HFFc6 (cell line): Measurements from ENCODE around the gene DDX42. TPM values are rescaled to one million over a fixed set of nuclear protein-coding genes. Genes with fewer than 3 reads are reported as not detected.
A peak's percentile ranks its signal among the peaks of the same experiment; 100 is the strongest.

ENCODE experiments used
- DNase-seq: peaks from one replicate; pipeline ENCODE4 v3.0.0-alpha.2; 2018
- H3K27ac Mint-ChIP-seq: 2 replicates; pipeline ENCODE4 v1.8.0; 2020; ENCODE audit warnings: mild to moderate bottlenecking, mixed read lengths
- H3K27me3 Mint-ChIP-seq: 2 replicates; pipeline ENCODE4 v1.8.0; 2021; ENCODE audit warnings: mild to moderate bottlenecking, moderate library complexity, mixed read lengths; ENCODE audit not compliant: insufficient read depth
- H3K36me3 Mint-ChIP-seq: 2 replicates; pipeline ENCODE4 v1.8.0; 2021; ENCODE audit warnings: low read depth, mixed read lengths
- H3K4me1 Mint-ChIP-seq: 2 replicates; pipeline ENCODE4 v1.8.0; 2020; ENCODE audit warnings: low read depth, mixed read lengths
- H3K4me3 Mint-ChIP-seq: 2 replicates; pipeline ENCODE4 v1.8.0; 2020; ENCODE audit warnings: mild to moderate bottlenecking, moderate library complexity, mixed read lengths
- H3K9me3 Mint-ChIP-seq: 2 replicates; pipeline ENCODE4 v1.8.0; 2020; ENCODE audit warnings: mild to moderate bottlenecking, mixed read lengths
- CTCF ChIP-seq: fragments of 200-600 bp; sonication (generic); IDR thresholded peaks from 2 replicates; pipeline ENCODE4 v1.5.0; 2021; ENCODE audit warnings: antibody characterized with exemption, mild to moderate bottlenecking
- total RNA-seq, 6 experiments: library from RNA; stranded (reverse); fragmentation: NEBNext Ultra II Directional; extraction: Animal tissue kit (Norgen Biotek cat#: 25700); gene quantifications; 2 replicates in 1 of 6; 3 replicates in 5 of 6; pipeline ENCODE4 v1.2.3, GENCODE V29; 2021

Gene DDX42
- total RNA-seq, 6 experiments from 2014 or later: 76.2 to 88.4 (median 80.2) TPM

- TF ChIP-seq CTCF: no peak
- H3K27ac Mint-ChIP-seq: no peak overlapping the region
- peaks cover 3% of the 10 kb centered on the region; the same call in 1 of the 2 replicates for H3K36me3 Mint-ChIP-seq
- no peak for DNase-seq
- H3K9me3 Mint-ChIP-seq: no peaks in the 10 kb centered on the region
- H3K4me3 Mint-ChIP-seq: no peak overlapping the region
- H3K4me1 Mint-ChIP-seq: peaks cover 33% of the 10 kb centered on the region
- H3K27me3 Mint-ChIP-seq: peaks cover 2% of the 10 kb centered on the region; the same call in 1 of the 2 replicates
Measured at GRCh38 chr17:63836811-63837210, 62.8 kb downstream of the DDX42 start.

GRCh38 chr17:63837480-63837879 is 63.5 kb downstream of the DDX42 start:
- Mint-ChIP-seq H3K27me3 (peaks cover 2% of the 10 kb centered on the region; the same call in 1 of the 2 replicates), H3K27ac (no peak overlapping the region)

GRCh38 chr17:63837962-63838600 is 64.1 kb downstream of the DDX42 start:
- no peaks in the 10 kb centered on the region; the same call in 1 of the 2 replicates for H3K36me3 Mint-ChIP-seq
- DNase-seq: no peak
- H3K27me3 Mint-ChIP-seq: peaks cover 2% of the 10 kb centered on the region; the same call in 1 of the 2 replicates
- H3K4me3 Mint-ChIP-seq: no peak overlapping the region
- no peaks in the 10 kb centered on the region for H3K9me3 Mint-ChIP-seq
- H3K27ac Mint-ChIP-seq: no peak overlapping the region
- no peak for TF ChIP-seq CTCF
- peaks cover 33% of the 10 kb centered on the region for H3K4me1 Mint-ChIP-seq

More at GRCh38 chr17:63837480-63837879, 63.5 kb downstream of the DDX42 start:
- no peaks in the 10 kb centered on the region for H3K9me3 Mint-ChIP-seq
- H3K36me3 Mint-ChIP-seq: no peaks in the 10 kb centered on the region; the same call in 1 of the 2 replicates
- H3K4me3 Mint-ChIP-seq: no peak overlapping the region
- H3K4me1 Mint-ChIP-seq: peaks cover 33% of the 10 kb centered on the region
- no peak for DNase-seq
- no peak for TF ChIP-seq CTCF

GRCh38 chr17:63838631-63839171 is 64.7 kb downstream of the DDX42 start:
- peak; percentile 33 for DNase-seq
- H3K4me3 Mint-ChIP-seq: no peak overlapping the region
- TF ChIP-seq CTCF: no peak
- no peaks in the 10 kb centered on the region for H3K9me3 Mint-ChIP-seq
- peaks cover 37% of the 10 kb centered on the region for H3K4me1 Mint-ChIP-seq
- H3K36me3 Mint-ChIP-seq: no peaks in the 10 kb centered on the region; the same call in 1 of the 2 replicates
- peaks cover 2% of the 10 kb centered on the region; the same call in 1 of the 2 replicates for H3K27me3 Mint-ChIP-seq
- peak overlapping the region; percentile 21; the same call in 1 of the 2 replicates for H3K27ac Mint-ChIP-seq

- DNase-seq: no peak
- Mint-ChIP-seq H3K27ac (peak overlapping the region; percentile 92), H3K27me3 (no peaks in the 10 kb centered on the region; the same call in 1 of the 2 replicates), H3K4me1 (peaks cover 36% of the 10 kb centered on the region), H3K36me3 (no peaks in the 10 kb centered on the region), H3K9me3 (no peaks in the 10 kb centered on the region), H3K4me3 (peak overlapping the region; percentile 98)
- no peak for TF ChIP-seq CTCF
Measured at GRCh38 chr17:63840591-63841349, 66.8 kb downstream of the DDX42 start.
